Measurements from ENCODE around the gene SNX8.

Gene SNX8

DNA sequence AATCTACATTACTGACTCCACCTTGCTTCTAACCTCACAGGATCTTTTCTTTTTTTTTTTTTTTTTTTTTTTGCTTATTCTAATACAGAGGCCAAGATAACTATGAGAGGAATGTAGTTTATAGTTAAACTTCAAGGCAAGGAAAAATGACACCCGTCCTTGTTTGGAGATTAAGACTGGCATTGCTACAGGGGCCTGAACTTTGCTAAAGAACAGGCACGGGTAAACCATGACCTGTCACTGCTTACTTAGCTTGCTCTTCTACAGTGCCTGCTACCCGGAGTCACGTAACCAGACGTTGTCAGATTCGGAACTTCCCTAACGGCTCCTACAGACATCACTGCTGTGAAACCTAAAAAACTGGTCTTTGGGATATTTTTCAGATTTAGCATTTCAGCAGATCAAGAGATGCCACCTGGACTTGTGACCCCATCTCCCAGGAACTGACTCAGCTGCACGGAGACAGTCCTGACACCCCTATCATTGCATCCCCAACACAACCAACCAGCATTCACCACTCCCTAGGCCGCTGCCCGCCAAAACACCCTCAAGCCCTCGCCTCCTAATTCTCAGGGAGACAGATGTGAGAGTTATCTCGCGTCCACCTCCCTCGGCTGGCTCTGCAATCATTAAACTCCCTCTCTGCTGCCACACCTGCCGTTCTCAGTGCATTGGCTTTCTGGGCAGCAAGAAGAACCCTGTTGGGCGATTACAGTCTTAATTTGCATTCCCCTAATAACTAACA lies 109.0 kb downstream of the SNX8 start:
- DNase-seq (ENCODE audit: low read depth in 1 of 2, low spot score in 1 of 2) = no peak

DNA sequence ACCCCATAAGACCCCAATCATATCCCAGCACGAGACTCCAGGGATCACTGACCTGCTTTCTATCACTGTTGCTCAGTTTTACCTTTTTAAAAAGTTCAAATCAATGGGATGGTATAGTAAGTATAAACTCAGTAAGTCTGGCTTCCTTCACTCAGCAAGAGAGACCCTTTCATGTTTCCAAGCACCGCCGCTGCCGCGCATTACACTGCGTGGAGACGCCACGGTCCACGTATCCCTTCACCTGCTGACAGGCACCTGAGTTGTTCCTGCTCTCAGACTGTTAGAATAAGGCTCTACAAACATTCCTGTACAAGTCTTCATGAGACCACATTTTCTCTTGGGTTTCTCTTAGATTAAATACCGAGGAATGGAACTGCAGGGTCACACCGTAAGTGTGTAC lies 109.8 kb downstream of the SNX8 start:
- DNase-seq (ENCODE audit: low read depth in 1 of 2, low spot score in 1 of 2) = no peak

DNA sequence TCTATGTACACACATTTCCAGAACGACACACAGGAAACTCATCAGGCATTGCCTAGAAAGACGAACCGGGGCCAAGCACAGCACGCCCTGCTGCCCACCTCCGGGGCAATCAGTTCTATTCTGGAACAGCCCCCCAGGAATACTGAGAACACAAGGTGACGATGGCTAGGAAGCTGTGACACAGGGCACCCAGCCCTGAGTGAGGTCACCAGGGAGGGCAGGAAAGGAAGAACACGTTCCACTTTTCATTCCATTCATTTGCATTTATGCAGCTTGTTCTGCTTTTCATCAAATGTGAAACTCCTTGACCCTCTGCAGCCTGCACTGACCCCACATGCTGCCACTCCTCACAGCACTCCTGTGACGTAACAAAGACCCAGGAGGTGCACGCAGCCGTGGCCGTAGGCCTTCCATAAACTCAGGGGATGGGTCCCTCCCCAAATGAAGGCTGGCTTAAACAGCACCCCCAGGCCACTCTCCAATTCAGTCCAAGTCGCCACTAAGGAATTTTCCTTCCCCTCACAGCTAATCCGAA lies 110.4 kb downstream of the SNX8 start:
- DNase-seq (ENCODE audit: low read depth in 1 of 2, low spot score in 1 of 2) = no peak

DNA sequence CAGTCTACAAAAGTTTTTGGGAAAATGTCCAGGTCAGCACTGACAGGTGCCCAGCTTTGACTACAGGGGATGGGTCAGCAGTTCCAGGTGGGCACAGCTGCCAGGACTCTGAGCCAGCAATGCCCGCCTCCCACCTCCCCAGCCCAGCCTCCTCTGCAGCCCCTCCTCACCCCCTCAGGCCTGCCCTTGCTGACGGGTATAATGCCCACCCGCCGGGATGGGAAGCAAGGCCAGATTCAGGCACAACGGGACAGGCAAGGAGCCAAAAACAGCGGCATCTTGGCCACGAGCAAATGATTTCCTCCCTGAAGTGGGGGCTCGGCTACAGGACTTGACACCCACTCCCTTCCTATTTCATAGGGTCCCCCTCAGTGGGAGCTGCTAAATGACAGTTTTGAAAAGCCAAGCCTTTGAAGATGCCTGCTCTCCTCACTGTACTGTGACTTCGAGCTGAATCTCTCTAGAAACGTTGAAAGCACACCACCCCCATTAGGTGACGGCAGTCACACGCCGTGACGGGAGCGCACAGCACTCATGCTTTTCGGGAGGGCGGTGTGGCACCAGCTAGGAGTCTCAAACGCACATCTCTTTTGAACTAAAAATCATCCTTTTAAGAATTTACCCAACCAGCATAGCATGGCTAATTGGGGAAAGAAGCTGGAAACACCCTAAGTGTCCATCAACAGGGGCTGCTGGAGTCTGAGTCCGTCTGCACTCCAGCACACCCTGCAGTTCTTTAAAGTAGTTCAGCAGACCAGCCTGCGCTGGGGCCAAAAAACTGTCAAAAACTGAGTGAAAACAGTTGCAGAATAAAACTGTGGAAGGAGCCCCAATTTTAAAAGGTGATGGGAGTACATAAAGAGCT lies 111.1 kb downstream of the SNX8 start:
- no peak for DNase-seq (ENCODE audit: low read depth in 1 of 2, low spot score in 1 of 2)

DNA sequence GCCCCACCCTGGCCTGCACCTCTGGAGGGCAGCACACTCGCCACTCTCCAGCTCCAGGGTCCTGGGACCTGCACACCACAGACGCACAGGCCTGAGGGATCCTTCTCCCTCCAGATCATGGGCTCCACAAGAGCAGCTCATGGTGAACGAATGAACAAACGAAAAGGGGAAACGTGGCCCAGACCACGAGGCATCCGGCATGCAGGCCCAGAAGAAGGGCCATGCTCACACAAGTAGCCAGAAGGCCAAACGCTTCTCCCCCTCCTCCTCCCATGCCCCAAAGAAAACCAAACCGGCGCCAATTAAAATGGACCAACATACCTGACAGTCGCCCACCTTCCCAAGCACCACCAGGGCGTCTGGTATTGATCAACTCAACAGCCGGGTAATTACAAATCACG lies 111.9 kb downstream of the SNX8 start:
- DNase-seq (ENCODE audit: low read depth in 1 of 2, low spot score in 1 of 2) = no peak
